Measurements from ENCODE around the gene ACD. TPM values are rescaled to one million over a fixed set of nuclear protein-coding genes. Genes with fewer than 3 reads are reported as not detected.

ACD gene
- total and polyA plus RNA-seq, 2 of the 8 experiments (the other 6 are each of a cell fraction or from before 2014, with no cell fraction given): 34.8 to 58.0 TPM

GRCh38 chr16:67660564-67661028 lies 536 bp upstream of the ACD start, which contains the start of gene PARD6A:
TSS of gene PARD6A (plus strand) at chr16:67660960. CDS start at chr16:67661039, 79 bp downstream.
- no peak within 1 kb of the TSS for H2AK5ac ChIP-seq (ENCODE audit: low read depth, low read length)
- H3K79me1 ChIP-seq (ENCODE audit: low read depth, low read length): no peaks in the 10 kb centered on the region; the same call in 1 of the 2 replicates
- H3K23ac ChIP-seq (ENCODE audit: insufficient read length): no peak within 1 kb of the TSS
- H4K5ac ChIP-seq (ENCODE audit: insufficient read length, low read depth, low read length): peak within 1 kb of the TSS; percentile 77
- H3K14ac ChIP-seq (ENCODE audit: insufficient read length): no peak within 1 kb of the TSS
- no peak within 1 kb of the TSS for H2BK20ac ChIP-seq (ENCODE audit: low read length)
- FAIRE-seq (peak; percentile 24), DNase-seq (ENCODE audit: low read depth in 1 of 2, low spot score in 2 of 2) (peak; percentile 93 to 94)
- H3K18ac ChIP-seq (ENCODE audit: extremely low read depth, low read length): peak within 1 kb of the TSS; percentile 98
- peak within 1 kb of the TSS; percentile 96; the same call in 1 of the 2 replicates for H2BK15ac ChIP-seq (ENCODE audit: low read length)
- no peak within 1 kb of the TSS for H2BK12ac ChIP-seq (ENCODE audit: low read depth, low read length)
- no peak within 1 kb of the TSS for H2BK120ac ChIP-seq (replicated peaks; ENCODE audit: low read depth, low read length)
- peaks cover 0 to 2% (median 0%) of the 10 kb centered on the region in 4 experiments; a peak in 1 of 7 replicates for H3K27me3 ChIP-seq (replicated peaks in 1 of 4; ENCODE audit: control insufficient read depth in 3 of 4, extremely low read depth in 1 of 4, insufficient read depth in 3 of 4, low read length in 3 of 4)
- peak within 1 kb of the TSS; percentile 86 to 98 (median 89) for H3K4me3 ChIP-seq (ENCODE audit: extremely low read depth in 1 of 4, insufficient read depth in 2 of 4, low read depth in 3 of 4, low read length in 4 of 4)
- peak within 1 kb of the TSS; percentile 85 for H4K8ac ChIP-seq (ENCODE audit: extremely low read depth, insufficient read depth, low read length)
- no peaks in the 10 kb centered on the region for H3K9me3 ChIP-seq (ENCODE audit: insufficient read depth in 2 of 2, low read depth in 1 of 2, low read length in 1 of 2)
- H3K4me2 ChIP-seq (ENCODE audit: insufficient read depth in 1 of 2, low read depth in 2 of 2, low read length in 2 of 2): peak within 1 kb of the TSS; percentile 73 to 99
- H3K27ac ChIP-seq (ENCODE audit: low read depth, low read length): peak within 1 kb of the TSS; percentile 81
- H3K56ac ChIP-seq (replicated peaks; ENCODE audit: insufficient read length, low read depth, low read length): peak within 1 kb of the TSS; percentile 90
- peak within 1 kb of the TSS; percentile 85 for H4K91ac ChIP-seq (replicated peaks; ENCODE audit: insufficient read length, low read length)
- H2BK5ac ChIP-seq (ENCODE audit: low read depth, low read length): peak within 1 kb of the TSS; percentile 44; the same call in 1 of the 2 replicates
- H3K4ac ChIP-seq (replicated peaks; ENCODE audit: insufficient read length, low read depth, low read length): no peak within 1 kb of the TSS
- peaks cover 16% of the 10 kb centered on the region for H3K23me2 ChIP-seq (ENCODE audit: low read depth, low read length)
- peak within 1 kb of the TSS; percentile 68 to 88 (median 73) for H3K9ac ChIP-seq (replicated peaks in 1 of 4; ENCODE audit: extremely low read depth in 1 of 4, low read depth in 3 of 4, low read length in 3 of 4)
- peaks cover 0 to 18% (median 10%) of the 10 kb centered on the region in 4 experiments; a peak in 5 of 7 replicates for H3K4me1 ChIP-seq (replicated peaks in 1 of 4; ENCODE audit: control insufficient read depth in 3 of 4, insufficient read depth in 4 of 4, low read length in 3 of 4)
- ChIA-PET POLR2A (ENCODE audit: partially characterized antibody) (interaction anchor here (0.8 to 2.8 kb wide), 13 partner anchors 10 to 362 kb away, joined by 3 to 12 read pairs (median 4); partner anchors contain the start of genes CARMIL2, CTCF, DDX28 and DUS2), CTCF (ENCODE audit: partially characterized antibody) (interaction anchor here (0.7 to 13.7 kb wide), 7 partner anchors 12 to 147 kb away, joined by 3 to 202 read pairs (median 10); partner anchors contain the start of genes CARMIL2 and RIPOR1)
- peaks cover 5 to 8% of the 10 kb centered on the region in 2 experiments for H4K20me1 ChIP-seq (replicated peaks in 1 of 2; ENCODE audit: control insufficient read depth in 1 of 2, insufficient read depth in 2 of 2, low read length in 2 of 2)
- H3K79me2 ChIP-seq (ENCODE audit: control insufficient read depth in 1 of 2, insufficient read depth in 2 of 2, low read length in 2 of 2): no peaks in the 10 kb centered on the region
- peaks cover 0 to 4% (median 2%) of the 10 kb centered on the region in 4 experiments; a peak in 1 of 8 replicates for H3K36me3 ChIP-seq (ENCODE audit: control insufficient read depth in 2 of 4, insufficient read depth in 4 of 4, low read length in 3 of 4)
- peak within 1 kb of the TSS; percentile 98 for H2AFZ ChIP-seq (ENCODE audit: low read length)
- WGBS, 2 experiments (ENCODE audit: extremely low coverage in 1 of 2, insufficient coverage in 1 of 2, insufficient read length in 1 of 2, insufficient replicate concordance in 2 of 2, low coverage in 1 of 2, low lambda C conversion rate in 2 of 2, missing lambda C conversion rate in 1 of 2): 0% methylated on average over 19 of the region's 48 CpGs; no CpG with 5 or more reads in 1 of the 2 experiments
- TF ChIP-seq KDM4A (IDR thresholded peaks at IDR 0.05; ENCODE audit: low read depth, low read length, severe bottlenecking) (no peak), JUN (IDR thresholded peaks at IDR 0.05; ENCODE audit: low read depth, low read length) (no peak), TAF1 (IDR thresholded peaks at IDR 0.05; ENCODE audit: low read depth, low read length) (no peak; the same call in 1 of the 2 replicates), CEBPB (IDR thresholded peaks at IDR 0.05; ENCODE audit: low read depth, low read length) (peak; percentile 97), SAP30 (IDR thresholded peaks at IDR 0.05; ENCODE audit: insufficient read depth, insufficient replicate concordance, low read length) (no peak), KDM5A (IDR thresholded peaks at IDR 0.05; ENCODE audit: low read length) (no peak), POLR2AphosphoS5 (IDR thresholded peaks at IDR 0.05; ENCODE audit: low read depth, low read length) (peak; percentile 27; the same call in 1 of the 2 replicates), SIN3A (conservative IDR thresholded peaks at IDR 0.05 in 1 of 2, IDR thresholded peaks at IDR 0.05 in 1 of 2; ENCODE audit: low read depth in 1 of 2, low read length in 2 of 2) (peak; percentile 84 to 91; a peak in 3 of 4 replicates), CHD2 (IDR thresholded peaks at IDR 0.05; ENCODE audit: low read length) (no peak), BCL11A (IDR thresholded peaks at IDR 0.05; ENCODE audit: low read depth in 2 of 2, low read length in 2 of 2) (no peak), SIRT6 (IDR thresholded peaks at IDR 0.05; ENCODE audit: low read length) (no peak), HDAC6 (IDR thresholded peaks at IDR 0.05; ENCODE audit: low read depth, low read length) (no peak), ZNF274 (IDR thresholded peaks at IDR 0.05; ENCODE audit: borderline replicate concordance, extremely low read depth, low read length) (no peak)
